Medulla oblongata (tissue), 1 donor: ENCODE results near the gene OR52I1.

ENCODE experiments used
- DNase-seq: peaks from one replicate; pipeline ENCODE4 v3.0.0-alpha.2; 2015; ENCODE audit errors: extremely low spot score

Gene OR52I1

DNA sequence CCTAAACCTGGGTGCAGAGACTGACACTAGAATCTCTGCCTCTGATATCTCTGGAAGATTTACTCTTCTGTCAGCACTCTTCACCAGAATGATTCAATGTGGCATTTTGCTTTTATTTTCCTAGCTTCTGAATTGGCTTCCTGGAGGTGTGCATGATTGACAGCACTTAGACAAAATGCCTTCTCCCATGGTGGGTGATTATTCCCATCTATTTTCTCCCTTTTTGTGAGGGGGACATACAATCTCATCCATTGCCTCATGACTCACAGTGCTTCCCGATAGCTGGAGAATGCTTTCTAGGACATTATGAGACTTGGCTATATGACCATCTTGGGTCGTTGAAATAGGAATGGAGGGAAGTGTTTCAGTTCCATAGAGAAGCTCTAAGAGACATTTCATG lies 18.1 kb downstream of the OR52I1 start:
- no peak for DNase-seq

DNA sequence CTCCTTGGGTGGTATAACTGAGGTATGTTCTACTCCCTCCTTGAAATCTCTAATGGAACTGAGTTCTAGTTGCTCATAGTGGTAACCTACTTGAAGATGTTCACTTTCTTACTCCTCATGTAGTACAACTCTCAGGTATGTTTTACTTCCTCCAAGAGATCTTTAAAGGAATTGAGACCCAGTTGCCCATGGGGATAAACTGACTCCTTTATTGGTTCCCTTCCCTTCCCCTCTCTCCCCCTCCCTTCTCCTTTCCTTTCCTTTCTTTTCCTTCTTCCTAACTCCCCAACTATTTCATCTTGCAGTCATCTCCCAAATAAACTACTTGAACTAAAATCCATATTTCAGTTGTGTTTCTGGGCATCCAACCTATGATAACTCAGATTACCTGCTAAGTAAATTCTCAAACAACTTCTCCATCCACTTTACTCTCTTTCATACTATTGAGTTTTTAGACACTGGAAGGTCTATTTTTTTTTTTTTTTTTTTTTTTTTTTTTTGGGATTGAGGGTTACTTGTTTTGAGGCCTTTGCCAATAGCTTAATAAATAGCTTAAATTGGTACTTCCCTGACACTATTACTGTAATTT lies 22.1 kb downstream of the OR52I1 start:
- DNase-seq = no peak

DNA sequence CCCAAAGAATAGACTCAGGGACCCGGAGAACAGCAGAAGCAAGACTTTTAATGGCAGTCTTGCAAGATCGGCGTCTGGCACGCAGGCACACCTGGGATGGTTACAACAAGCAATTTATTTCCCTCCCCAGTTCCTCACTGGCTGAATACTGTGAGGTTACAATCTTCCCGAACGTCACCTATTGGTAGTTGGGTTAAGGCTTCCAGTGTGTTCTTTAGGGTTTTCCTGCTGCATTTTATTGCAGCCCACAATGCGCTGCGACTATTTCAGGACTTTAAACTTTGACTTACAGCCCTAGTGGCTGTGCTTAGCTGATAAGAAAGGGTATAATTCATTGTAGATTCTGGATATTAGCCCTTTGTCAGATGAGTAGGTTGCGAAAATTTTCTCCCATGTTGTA lies 25.7 kb downstream of the OR52I1 start:
- DNase-seq = no peak

DNA sequence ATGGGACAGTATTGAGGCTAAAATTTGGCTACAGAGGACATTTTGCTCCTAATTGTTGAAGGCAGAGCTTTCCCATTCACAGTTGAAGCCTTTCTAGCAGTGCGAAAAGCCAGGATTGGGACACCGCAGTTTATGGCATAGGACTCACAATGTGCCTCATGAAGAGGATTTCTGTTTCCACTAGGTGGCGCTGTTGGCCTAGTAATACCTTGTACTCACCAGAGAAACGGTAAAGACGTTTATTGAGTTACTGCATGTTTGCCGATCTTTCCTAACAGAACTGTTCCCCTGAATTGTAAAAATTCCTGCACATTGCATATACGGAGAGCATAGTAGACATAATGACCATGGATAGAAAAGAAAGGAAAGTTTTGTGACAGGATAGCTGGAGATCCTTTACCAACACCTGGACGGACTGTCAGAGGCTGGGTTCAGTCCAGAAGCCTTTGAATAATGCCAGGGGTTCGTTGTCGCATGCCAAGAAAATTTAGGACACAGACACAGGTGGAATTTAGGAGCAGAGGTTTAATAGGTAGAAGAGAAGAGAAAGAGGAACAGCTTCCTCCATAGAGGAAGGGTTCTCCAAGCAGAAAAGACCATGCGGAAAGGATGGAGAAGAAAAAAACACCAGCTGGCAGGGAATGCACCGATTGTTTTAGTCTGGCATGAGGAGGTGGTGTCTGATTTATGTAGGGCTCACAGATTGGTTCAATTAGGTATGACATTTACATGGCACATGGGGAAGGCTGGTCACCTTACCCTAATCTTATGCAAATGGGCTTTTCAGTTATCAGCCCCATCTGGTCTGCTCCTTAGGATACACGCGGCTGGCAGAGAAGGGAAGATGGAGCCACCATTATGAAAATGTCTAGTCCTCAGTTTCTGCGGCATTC lies 32.6 kb downstream of the OR52I1 start:
- DNase-seq = peak; percentile 18

DNA sequence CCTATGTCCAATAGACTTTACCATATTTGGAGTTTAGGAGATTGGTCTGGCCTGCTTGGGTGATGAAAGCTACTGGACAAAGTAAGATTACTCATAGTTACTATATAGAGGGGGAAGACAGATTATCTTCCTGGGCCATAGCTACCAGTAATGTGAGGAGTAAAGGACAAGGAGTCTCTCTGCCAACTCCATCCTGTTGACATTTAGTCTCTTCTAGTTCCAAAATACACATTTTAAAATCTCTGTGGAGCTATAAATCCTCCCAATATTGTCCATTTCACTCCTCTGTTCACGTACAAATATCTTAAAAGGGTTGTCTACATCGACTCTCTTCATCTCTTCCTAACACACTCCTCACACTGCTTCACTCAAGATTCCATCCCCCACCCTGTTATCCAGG lies 42.3 kb downstream of the OR52I1 start:
- no peak for DNase-seq

DNA sequence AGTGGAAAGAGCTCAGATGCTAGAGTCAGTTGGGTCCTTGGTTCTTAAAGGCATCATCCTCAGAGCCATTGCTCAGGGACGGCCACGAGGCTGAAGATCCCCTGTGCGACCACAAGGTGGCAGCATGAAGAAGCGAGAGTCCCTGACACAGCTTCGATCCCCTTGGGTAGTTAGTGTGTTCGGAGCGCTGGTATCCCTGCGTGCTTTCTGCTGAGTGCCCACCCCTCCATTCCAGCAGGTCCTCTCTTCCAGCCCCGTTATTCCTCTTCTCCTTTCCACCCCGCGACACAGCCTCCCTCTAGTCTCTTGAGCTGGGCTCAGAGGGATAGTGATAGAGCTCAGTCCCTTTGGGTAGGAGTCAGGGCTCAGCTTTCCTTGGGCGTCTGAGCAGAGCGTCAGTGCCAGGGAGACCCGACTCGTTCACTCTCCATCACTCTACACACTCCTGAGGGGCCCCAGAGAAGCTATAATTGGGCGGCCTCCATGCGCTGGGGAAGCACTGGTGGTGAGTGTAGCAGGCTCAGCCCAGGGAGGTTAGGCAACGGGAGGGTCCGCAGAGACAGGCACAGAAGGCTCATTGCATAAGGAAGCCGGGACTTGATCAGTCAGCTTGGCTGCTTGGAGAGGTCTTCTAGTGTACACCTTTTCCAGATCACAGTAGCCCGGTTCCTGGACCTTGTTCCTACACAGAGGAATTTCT lies 43.3 kb downstream of the OR52I1 start, which contains the start of gene OR51D1:
OR51D1 (plus strand) TSS at position 516 of the 700 bp plus-strand sequence. CDS start 2,314 bp downstream, outside the sequence.
- peak; percentile 82 for DNase-seq

DNA sequence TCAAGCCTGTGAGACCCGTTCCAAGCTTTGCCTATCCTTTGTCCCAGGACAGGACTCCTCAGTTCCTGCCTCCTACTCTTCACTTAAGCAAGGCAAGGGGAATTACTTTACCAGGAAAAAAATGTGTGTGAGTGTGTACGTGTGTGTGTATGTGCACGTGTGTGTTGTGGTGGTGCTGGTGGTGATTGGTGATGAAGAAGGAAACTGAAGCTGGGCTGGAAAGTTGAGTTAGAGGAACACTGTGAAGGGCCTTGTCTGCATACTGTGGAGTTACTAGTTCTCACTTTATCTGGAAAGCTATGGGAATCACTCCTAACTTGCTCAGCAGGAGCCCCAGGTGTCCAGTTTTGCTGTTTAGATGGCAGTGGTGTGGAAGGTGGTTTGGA lies 43.8 kb downstream of the OR52I1 start:
- DNase-seq = no peak

DNA sequence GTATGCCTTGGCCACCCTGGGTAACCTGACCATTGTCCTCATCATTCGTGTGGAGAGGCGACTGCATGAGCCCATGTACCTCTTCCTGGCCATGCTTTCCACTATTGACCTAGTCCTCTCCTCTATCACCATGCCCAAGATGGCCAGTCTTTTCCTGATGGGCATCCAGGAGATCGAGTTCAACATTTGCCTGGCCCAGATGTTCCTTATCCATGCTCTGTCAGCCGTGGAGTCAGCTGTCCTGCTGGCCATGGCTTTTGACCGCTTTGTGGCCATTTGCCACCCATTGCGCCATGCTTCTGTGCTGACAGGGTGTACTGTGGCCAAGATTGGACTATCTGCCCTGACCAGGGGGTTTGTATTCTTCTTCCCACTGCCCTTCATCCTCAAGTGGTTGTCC lies 46.1 kb downstream of the OR52I1 start:
- no peak for DNase-seq

DNA sequence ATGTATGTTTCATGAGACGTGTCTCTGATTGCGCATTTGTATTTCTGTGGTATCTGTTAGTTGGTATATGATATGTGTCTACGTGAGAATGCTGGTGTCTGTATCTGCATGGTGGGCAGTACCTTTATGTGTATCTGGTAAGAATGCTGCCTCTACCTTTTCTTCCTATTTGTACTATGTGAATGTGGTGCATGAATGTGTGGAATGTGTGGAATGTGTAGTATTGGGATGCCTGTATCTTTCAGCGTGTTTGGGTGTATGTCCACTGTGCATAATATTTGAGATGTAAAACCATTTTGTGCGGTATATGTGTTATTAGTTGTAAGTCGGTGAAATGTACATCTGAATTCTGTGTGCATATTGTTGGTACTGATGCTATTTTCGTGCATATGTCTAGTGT lies 47.7 kb downstream of the OR52I1 start:
- no peak for DNase-seq

DNA sequence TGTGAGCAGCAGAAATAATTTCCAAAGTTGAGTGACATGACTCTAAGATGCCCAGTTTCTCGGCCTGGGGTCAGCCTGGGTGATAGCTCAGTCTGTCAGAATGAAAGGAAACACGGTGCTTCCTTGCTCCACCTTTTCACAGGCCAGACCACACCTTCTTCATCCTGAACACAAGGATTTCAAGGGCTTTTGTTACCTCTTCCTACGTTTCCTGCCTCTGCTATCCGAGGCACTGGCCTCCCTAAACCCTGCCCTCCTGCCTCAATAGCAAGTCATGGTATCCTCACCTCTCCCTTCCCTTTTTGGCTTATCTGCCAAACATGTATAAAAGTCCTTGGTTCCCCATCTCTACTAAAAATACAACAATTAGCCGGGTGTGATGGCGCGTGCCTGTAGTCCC lies 48.2 kb downstream of the OR52I1 start:
- no peak for DNase-seq

DNA sequence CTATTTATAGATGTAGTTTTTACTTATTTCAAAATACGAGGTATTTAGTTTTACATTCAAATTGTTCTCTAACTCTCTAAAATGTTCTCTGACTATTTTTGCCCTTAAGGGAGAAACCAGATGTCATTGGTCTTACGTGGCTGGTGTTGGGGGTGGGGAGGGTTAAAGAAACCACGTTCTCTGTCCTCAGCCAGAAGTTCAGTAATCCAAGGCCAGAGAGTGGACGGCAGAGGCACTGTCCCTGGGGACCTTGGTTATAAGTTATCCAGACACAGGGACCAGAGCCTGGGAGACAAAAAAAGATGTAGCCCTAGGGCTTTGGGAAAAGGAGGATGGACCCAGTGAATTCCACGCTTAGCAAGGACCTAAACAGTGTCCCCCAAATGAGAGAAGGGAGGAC lies 49.2 kb downstream of the OR52I1 start:
- no peak for DNase-seq

DNA sequence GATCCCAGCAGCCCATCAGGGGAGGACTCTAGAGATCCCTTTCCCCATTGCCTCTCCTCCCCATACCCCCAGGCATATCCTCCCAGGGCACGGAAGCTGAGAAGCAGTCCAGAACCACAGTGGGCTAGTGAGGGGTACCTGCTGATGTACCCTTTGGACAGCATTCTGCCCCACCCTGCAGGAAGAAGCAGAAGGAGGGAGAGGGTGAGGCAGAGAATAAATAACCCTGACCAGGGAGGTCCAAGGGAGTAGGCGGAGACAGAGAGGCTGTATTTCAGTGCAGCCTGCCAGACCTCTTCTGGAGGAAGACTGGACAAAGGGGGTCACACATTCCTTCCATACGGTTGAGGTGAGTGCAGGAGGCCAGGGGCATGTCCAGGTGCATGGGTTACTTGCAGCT lies 49.8 kb downstream of the OR52I1 start, which contains the start of gene OR51E1:
OR51E1 (plus strand) TSS at position 301 of the 400 bp plus-strand sequence. CDS start 8,545 bp downstream, outside the sequence.
- no peak for DNase-seq

DNA sequence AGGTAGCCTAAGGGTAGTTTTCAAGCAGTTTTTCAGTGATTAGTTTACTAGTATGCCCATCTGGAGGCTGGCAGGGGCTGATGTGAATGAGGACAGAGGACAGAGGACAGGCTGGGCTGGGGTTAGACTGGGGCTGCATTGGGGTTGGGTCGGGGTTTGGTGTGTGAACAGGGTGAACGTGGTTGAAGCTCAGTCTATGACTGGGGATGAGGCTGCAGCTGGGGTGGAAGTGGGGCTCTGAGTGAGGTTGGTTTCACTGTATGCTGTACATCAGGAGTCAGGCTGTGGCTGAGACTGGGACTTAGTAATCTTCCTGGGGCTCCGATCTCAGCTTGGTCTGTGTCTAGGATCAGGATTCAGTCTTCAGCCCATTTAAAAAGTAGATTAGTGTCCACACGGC lies 50.4 kb downstream of the OR52I1 start:
- no peak for DNase-seq
